Testis (tissue), 3 donors: ENCODE measurements around the gene IREB2. TPM values are rescaled to one million over a fixed set of nuclear protein-coding genes. Genes with fewer than 3 reads are reported as not detected.
A peak's percentile ranks its signal among the peaks of the same experiment; 100 is the strongest.
"Not testable (repeated sequence)": the region's sequence is repeated elsewhere in the genome, so short reads cannot be mapped to it uniquely, and the experiment has no call there.

Experiments
- DNase-seq: peaks from one replicate; pipeline ENCODE4 v3.0.0-alpha.2; 2019
- H3K27ac ChIP-seq, 2 donors: fragments of 200-600 bp; sonication (generic); one replicate each; pipeline ENCODE4 v1.5.1; 2019
- H3K27me3 ChIP-seq: fragments of 200-600 bp; sonication (generic); one replicate; pipeline ENCODE4 v1.5.1; 2019
- H3K36me3 ChIP-seq: fragments of 200-600 bp; sonication (generic); one replicate; pipeline ENCODE4 v1.5.1; 2017; ENCODE audit warnings: low read depth; ENCODE audit errors: missing control alignments
- H3K4me1 ChIP-seq: fragments of 200-600 bp; sonication (generic); one replicate; pipeline ENCODE4 v1.5.1; 2019
- H3K4me3 ChIP-seq, 2 donors: fragments of 200-600 bp; sonication (generic); one replicate each; pipeline ENCODE4 v1.5.1; 2017 to 2019
- H3K9me3 ChIP-seq: fragments of 200-600 bp; sonication (generic); one replicate; pipeline ENCODE4 v1.5.1; 2017
- POLR2A ChIP-seq: fragments of 450-650 bp; IDR thresholded peaks from one replicate; pipeline ENCODE4 v1.6.1; 2017; ENCODE audit warnings: antibody characterized with exemption, mild to moderate bottlenecking, moderate library complexity
- WGBS, 2 donors: methylation state at CpG; one replicate each; pipeline ENCODE4 v1.1.5; 2018; 5-methylcytosine and 5-hydroxymethylcytosine counted together
- intact Hi-C: fragments of 100-400 bp; cut with DNase I; formaldehyde crosslinking; loops from one replicate; pipeline ENCODE4 v1.15.1; 2023; ENCODE audit warnings: low total_unique reads
- polyA plus RNA-seq: library from polyadenylated mRNA; stranded (reverse); fragments of 350-450 nt; fragmentation: Illumina TruSeq; extraction: RNeasy Lipid Tissue Mini Kit (QIAGEN cat#74804); gene quantifications from one replicate; pipeline ENCODE4 v1.2.3, GENCODE V29; 2014; ENCODE audit warnings: low read depth, low replicate concordance; ENCODE audit not compliant: insufficient read depth
- total RNA-seq, 2 donors: library from RNA; depleted of rRNA; stranded (reverse); fragments of >200 nt; gene quantifications; one replicate each; pipeline ENCODE4 v1.2.3, GENCODE V29; 2016
- TF ChIP-seq, protein P1 (sequence below), 3 experiments: fragments of 450-650 bp in 2 of 3; fragments of 200-600 bp in 1 of 3; sonication (generic) in 1 of 3; IDR thresholded peaks; one replicate each; pipeline ENCODE4 v1.5.1; 2016 to 2019; ENCODE audit warnings: antibody characterized with exemption in 3 of 3, mild to moderate bottlenecking in 2 of 3, moderate library complexity in 1 of 3

Gene IREB2
- total and polyA plus RNA-seq, 3 donors from 2014 or later, result 43.1 to 69.0 (median 52.3) TPM

DNA sequence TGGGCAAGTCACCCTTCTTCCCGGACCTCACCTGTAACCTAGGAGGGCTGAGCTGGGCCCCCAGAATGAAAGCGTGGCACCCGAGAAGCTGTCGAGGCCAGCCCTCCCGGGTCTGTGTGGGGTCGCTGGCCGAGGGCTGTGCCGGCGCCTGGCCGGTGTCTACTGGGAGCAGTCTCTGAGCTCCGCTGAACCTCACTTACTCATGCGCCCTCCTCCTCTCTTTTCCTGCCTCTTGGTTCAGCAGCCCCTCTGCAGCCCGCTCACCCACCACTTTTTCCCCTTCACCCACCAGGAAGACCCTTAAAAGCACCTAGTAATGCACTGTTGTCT, 69.8 kb downstream of the IREB2 start:
- intact Hi-C loops, result loop anchor here (10.0 kb wide), 1 partner anchor 57 kb away; the partner anchor contains the start of gene CHRNA5
- no peaks in the 10 kb centered on the region for H3K36me3 ChIP-seq
- H3K9me3 ChIP-seq, result no peaks in the 10 kb centered on the region
- TF ChIP-seq POLR2A, result no peak
- TF ChIP-seq, protein P1, sequence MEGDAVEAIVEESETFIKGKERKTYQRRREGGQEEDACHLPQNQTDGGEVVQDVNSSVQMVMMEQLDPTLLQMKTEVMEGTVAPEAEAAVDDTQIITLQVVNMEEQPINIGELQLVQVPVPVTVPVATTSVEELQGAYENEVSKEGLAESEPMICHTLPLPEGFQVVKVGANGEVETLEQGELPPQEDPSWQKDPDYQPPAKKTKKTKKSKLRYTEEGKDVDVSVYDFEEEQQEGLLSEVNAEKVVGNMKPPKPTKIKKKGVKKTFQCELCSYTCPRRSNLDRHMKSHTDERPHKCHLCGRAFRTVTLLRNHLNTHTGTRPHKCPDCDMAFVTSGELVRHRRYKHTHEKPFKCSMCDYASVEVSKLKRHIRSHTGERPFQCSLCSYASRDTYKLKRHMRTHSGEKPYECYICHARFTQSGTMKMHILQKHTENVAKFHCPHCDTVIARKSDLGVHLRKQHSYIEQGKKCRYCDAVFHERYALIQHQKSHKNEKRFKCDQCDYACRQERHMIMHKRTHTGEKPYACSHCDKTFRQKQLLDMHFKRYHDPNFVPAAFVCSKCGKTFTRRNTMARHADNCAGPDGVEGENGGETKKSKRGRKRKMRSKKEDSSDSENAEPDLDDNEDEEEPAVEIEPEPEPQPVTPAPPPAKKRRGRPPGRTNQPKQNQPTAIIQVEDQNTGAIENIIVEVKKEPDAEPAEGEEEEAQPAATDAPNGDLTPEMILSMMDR (IDR thresholded peaks at IDR 0.05), result no peak
- no peaks in the 10 kb centered on the region for H3K27me3 ChIP-seq
- peak overlapping the region; percentile 31 to 43 for H3K27ac ChIP-seq
- WGBS, 2 donors, result 2 to 3% methylated on average over 12 of the region's 13 CpGs
- no peak for DNase-seq
- H3K4me3 ChIP-seq, result peak overlapping the region; percentile 74 to 79
- H3K4me1 ChIP-seq, result no peaks in the 10 kb centered on the region

DNA sequence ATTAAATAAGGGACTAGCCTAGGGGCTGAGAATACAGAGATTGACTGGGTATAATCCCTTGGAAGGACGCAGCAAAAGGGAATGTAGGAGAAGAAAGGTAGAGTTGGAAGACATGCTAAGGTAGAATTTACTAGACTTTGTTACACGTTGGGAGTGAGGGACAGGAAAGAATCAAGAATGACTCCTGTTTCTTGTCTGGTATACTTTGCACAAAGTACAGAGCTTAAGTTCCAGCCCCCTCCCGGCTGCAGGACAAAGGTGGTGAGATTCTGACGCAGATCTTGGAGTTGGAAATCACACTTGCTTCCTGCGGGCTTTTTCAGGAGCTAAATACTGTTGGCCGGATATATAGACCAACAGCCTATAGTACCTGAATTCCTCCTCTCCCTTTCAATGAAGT, 70.3 kb downstream of the IREB2 start:
- Histone ChIP-seq H3K4me1 (no peaks in the 10 kb centered on the region), H3K4me3 (peak overlapping the region; percentile 74 to 79), H3K27me3 (no peaks in the 10 kb centered on the region), H3K36me3 (no peaks in the 10 kb centered on the region), H3K27ac (no peak overlapping the region), H3K9me3 (no peaks in the 10 kb centered on the region)
- WGBS, 2 donors, result 37 to 41% methylated on average over 6 of the region's 6 CpGs
- intact Hi-C loops, result loop anchor here (10.0 kb wide), 1 partner anchor 57 kb away; the partner anchor contains the start of gene CHRNA5
- no peak for DNase-seq
- TF ChIP-seq, protein P1 (IDR thresholded peaks at IDR 0.05), result no peak
- TF ChIP-seq POLR2A, result no peak

DNA sequence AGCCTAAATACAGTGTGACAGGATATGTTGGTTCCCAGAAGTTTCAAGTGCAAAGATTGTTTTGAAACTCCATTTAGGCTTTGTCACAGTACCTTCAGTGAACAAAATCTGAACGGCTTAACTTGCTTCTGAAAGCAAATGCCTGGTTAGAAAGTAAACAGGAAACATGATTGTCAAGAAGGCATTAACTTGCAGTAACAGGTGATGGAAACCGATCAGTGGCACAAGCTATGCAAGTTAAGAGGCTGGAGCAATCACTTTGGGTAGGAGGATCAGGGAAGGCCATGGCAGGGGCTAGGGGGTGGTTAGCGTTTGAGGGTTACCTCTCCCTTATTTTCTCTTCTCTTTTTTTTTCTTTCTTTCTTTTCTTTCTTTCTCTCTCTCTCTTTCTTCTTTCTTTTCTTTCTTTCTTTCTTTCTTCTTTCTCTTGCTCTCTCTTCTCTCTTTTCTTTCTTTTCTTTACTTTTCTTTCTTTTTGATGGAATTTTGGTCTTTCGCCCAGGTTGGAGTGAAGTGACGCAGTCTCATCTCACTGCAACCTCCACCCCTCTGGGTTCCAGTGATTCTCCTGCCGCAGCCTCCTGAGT, 71.8 kb downstream of the IREB2 start:
- H3K27ac ChIP-seq, result no peak overlapping the region
- no peaks in the 10 kb centered on the region for H3K9me3 ChIP-seq
- 83 to 89% methylated on average over 6 of the region's 6 CpGs for WGBS, 2 donors
- intact Hi-C loops, result loop anchor here (10.0 kb wide), 1 partner anchor 55 kb away; the partner anchor contains the start of gene CHRNA5
- no peaks in the 10 kb centered on the region for H3K4me1 ChIP-seq
- H3K27me3 ChIP-seq, result no peaks in the 10 kb centered on the region
- TF ChIP-seq POLR2A, result no peak
- TF ChIP-seq, protein P1 (IDR thresholded peaks at IDR 0.05), result no peak
- DNase-seq, result no peak
- H3K36me3 ChIP-seq, result no peaks in the 10 kb centered on the region
- H3K4me3 ChIP-seq, result no peak overlapping the region

DNA sequence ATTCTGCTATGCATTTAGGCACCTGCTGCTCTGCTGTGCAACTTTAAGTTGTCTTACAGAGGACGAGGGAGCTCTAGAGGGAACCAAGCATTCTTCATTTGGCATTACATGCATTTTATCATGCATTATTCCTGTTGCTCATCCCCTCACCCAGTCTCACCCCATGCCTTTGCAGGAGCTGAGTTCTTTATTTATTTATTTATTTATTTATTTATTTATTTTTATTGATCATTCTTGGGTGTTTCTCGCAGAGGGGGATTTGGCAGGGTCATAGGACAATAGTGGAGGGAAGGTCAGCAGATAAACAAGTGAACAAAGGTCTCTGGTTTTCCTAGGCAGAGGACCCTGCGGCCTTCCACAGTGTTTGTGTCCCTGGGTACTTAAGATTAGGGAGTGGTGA, 82.0 kb downstream of the IREB2 start:
- H3K4me3 ChIP-seq, intact Hi-C loops, H3K27me3 ChIP-seq, H3K36me3 ChIP-seq, H3K4me1 ChIP-seq, H3K27ac ChIP-seq, DNase-seq, H3K9me3 ChIP-seq: not testable (repeated sequence)
- WGBS, 2 donors, result 94 to 99% methylated on average over 3 of the region's 3 CpGs

DNA sequence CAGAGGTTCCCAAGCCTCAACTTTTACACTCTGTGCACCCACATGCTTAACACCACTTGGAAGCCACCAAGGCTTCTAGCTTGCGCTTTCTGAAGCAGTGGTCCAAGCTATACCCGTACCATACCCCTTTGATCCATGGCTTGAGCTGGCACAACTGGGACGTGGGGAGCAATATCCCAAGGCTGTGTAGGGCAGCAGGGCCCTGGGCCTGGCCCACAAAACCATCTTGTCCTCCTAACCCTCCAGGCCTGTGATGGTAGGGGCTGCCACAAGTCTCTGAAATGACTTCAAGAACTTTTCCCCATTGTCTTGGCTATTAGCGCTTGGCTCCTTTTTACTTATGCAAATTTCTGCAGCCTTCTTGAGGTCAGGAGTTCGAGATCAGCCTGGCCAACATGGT, 86.2 kb downstream of the IREB2 start:
- intact Hi-C loops, result no loop called here
- H3K4me1 ChIP-seq, result no peaks in the 10 kb centered on the region
- no peaks in the 10 kb centered on the region for H3K9me3 ChIP-seq
- H3K4me3 ChIP-seq, result no peak overlapping the region
- WGBS, 2 donors, result 94 to 97% methylated on average over 5 of the region's 5 CpGs
- H3K27me3 ChIP-seq, result no peaks in the 10 kb centered on the region
- TF ChIP-seq, protein P1 (IDR thresholded peaks at IDR 0.05), result no peak
- TF ChIP-seq POLR2A, result no peak
- DNase-seq, result no peak
- H3K36me3 ChIP-seq, result no peaks in the 10 kb centered on the region
- H3K27ac ChIP-seq, result no peak overlapping the region
